ENCODE measurements around the gene REX1BD. TPM values are rescaled to one million over a fixed set of nuclear protein-coding genes. Genes with fewer than 3 reads are reported as not detected.

Gene REX1BD
- total RNA-seq, 1 experiment from 2014 or later = 61.4 TPM

DNA sequence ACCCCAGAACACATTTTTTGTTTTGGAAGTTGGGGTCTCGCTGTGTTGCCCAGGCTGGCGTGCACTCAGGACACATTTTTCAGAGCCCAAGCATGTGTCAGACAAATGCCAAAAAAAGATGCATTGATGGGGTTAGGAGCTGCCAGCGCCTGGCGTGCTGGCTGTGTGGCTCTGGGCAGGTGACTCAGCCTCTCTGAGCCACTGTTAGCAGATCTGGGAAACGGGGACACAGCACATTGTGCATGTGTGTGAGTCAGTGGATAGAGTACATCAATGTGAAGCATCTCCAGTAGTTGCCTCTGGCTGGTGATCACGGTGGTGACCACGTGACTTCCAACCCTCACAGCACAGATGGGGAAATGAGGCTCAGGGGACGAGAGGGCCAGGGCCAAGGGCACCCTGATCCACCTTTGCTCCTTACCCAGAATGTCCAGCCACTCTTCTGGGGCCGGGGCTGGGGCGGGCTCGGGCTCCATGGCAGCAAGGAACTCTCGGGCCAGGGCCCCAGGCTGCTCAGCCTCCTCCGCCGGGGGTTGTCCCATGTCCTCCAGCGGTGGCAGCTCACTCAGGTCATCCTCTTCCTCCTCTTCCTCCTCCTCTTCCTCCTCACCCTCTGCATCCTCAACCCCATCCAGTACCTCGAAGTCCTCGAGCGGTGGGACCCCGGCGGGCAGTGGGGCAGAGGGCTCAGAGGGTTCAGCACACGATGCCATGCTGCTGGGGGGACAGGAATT is 47.2 kb upstream of the REX1BD start:
- POLR2A ChIA-PET (ENCODE audit: low non-redundant PET) = no interaction called here
- intact Hi-C loops (cut with micrococcal nuclease; ENCODE audit: unreplicated experiment) = no loop called here
- DNase-seq (ENCODE audit: low spot score) = no peak
- Histone ChIP-seq H3K9me3 (ENCODE audit: low read depth, low read length, poor library complexity, severe bottlenecking) (no peaks in the 10 kb centered on the region), H3K4me3 (ENCODE audit: low read depth, low read length, poor library complexity, severe bottlenecking) (peak overlapping the region; percentile 56), H3K27ac (ENCODE audit: low read depth, low read length, poor library complexity, severe bottlenecking) (no peak overlapping the region), H3K27me3 (replicated peaks; ENCODE audit: insufficient read depth, low read depth, low read length, poor library complexity) (no peaks in the 10 kb centered on the region), H3K4me1 (ENCODE audit: insufficient read depth, low read length, poor library complexity, severe bottlenecking) (peaks cover 10% of the 10 kb centered on the region), H3K36me3 (ENCODE audit: insufficient read depth, low read length, poor library complexity, severe bottlenecking) (peaks cover 46% of the 10 kb centered on the region)
- no peak for TF ChIP-seq EZH2 (IDR thresholded peaks at IDR 0.05; ENCODE audit: borderline replicate concordance, low read depth, low read length, poor library complexity, severe bottlenecking)
- CTCF ChIA-PET = no interaction called here
- BruUV-seq (replicated peaks) = no TSS peak

DNA sequence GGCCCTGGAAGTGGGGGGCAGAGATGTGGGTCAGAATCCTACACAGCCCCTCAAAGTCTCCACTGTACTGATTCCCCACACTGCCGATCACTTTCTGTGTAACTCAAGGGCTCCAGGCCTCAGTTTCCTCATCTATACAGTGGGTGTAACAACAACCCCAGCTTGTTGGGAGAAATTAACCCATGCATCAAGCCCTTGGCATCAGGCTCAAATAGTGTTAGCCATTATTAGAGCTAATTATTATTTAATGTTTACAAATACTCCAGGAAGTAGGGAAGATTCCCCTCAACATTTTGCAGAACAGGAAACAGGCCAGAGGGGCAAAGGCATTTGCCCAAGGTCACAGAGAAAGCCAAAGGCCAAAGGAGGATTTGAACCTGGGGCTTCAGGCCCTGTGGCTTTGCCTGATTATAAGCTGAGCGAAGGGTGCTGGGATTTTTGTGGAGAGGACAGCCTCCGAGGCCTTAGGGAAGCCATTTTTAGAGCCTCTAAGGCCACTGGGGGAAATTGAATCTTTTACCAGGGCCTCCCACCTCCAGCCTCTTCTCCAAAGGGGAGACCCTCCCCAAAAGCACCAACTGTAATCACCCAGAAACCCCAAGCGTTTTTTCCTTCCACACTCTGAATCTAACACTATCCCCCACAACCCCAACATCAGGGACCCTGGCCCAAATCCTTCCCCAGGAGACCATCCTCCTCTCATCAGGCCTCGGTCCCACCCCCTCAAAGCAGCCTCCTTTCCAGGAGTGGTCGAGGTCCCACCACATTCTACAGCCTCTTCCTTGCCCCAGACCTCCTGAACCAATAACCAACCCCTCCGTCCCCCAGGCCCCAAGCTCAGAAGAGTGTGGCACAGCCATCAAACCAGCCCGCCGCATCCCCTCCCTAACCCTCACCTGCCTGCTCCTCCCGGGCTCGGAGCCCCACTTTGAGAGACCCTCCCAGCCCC is 46.3 kb upstream of the REX1BD start:
- H3K4me1 ChIP-seq (ENCODE audit: insufficient read depth, low read length, poor library complexity, severe bottlenecking) = peaks cover 10% of the 10 kb centered on the region
- DNase-seq (ENCODE audit: low spot score) = no peak
- peak overlapping the region; percentile 72 for H3K27ac ChIP-seq (ENCODE audit: low read depth, low read length, poor library complexity, severe bottlenecking)
- no peaks in the 10 kb centered on the region for H3K27me3 ChIP-seq (replicated peaks; ENCODE audit: insufficient read depth, low read depth, low read length, poor library complexity)
- BruUV-seq (replicated peaks) = no TSS peak
- intact Hi-C loops (cut with micrococcal nuclease; ENCODE audit: unreplicated experiment) = no loop called here
- ChIA-PET POLR2A (ENCODE audit: low non-redundant PET) (no interaction called here), CTCF (no interaction called here)
- H3K36me3 ChIP-seq (ENCODE audit: insufficient read depth, low read length, poor library complexity, severe bottlenecking) = peaks cover 39% of the 10 kb centered on the region
- no peak for TF ChIP-seq EZH2 (IDR thresholded peaks at IDR 0.05; ENCODE audit: borderline replicate concordance, low read depth, low read length, poor library complexity, severe bottlenecking)
- TF ChIP-seq, protein P1, sequence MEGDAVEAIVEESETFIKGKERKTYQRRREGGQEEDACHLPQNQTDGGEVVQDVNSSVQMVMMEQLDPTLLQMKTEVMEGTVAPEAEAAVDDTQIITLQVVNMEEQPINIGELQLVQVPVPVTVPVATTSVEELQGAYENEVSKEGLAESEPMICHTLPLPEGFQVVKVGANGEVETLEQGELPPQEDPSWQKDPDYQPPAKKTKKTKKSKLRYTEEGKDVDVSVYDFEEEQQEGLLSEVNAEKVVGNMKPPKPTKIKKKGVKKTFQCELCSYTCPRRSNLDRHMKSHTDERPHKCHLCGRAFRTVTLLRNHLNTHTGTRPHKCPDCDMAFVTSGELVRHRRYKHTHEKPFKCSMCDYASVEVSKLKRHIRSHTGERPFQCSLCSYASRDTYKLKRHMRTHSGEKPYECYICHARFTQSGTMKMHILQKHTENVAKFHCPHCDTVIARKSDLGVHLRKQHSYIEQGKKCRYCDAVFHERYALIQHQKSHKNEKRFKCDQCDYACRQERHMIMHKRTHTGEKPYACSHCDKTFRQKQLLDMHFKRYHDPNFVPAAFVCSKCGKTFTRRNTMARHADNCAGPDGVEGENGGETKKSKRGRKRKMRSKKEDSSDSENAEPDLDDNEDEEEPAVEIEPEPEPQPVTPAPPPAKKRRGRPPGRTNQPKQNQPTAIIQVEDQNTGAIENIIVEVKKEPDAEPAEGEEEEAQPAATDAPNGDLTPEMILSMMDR (conservative IDR thresholded peaks at IDR 0.05; ENCODE audit: low read depth, low read length) = no peak
- H3K9me3 ChIP-seq (ENCODE audit: low read depth, low read length, poor library complexity, severe bottlenecking) = no peaks in the 10 kb centered on the region
- H3K4me3 ChIP-seq (ENCODE audit: low read depth, low read length, poor library complexity, severe bottlenecking) = peak overlapping the region; percentile 56

DNA sequence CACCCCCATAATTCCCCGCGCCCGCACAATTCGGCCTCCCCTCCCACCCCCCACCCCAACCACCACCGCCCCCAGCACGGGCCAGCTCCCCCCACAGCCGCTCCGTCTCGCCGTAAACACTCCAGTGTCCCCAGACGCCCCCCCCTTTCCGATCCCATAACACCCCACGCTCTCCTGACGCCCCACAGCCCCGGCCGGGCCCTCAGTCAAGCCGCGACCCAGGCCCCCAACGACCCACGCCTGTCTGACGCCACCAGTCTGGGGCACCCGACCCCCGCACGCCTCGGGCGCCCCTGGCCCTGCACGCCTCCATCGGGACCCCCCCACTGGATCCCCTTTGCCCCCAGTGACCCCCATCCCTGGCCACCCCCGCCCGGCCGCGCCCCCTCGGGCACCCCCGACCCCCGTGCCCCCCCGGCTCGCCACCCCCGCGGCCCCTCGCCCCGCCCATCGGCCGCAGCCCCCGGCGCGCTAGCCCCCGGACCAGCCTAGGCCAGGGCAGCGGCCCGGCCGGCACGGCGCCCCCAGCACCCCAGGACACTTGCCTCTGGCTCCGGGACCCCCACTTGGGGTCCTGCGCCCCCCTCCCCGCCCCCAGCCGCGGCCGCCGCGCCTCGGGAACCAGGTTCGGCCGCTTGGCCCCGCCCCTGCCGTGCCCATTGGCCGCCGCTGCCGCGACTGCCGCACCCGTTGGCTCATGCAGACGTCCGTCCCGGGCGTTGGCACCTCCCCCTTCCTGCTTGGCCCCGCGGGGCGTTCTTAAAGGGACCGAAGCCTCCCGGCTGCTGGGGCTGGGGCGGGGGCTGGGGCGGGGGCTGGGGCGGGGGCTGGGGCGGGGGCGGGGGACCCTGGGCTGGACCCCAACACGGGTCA is 45.4 kb upstream of the REX1BD start, which contains the start of gene FKBP8:
Gene FKBP8, minus strand, starts transcription at position 633 of the 873 bp plus-strand sequence. CDS start 1,603 bp downstream, outside the sequence.
- no TSS peak for BruUV-seq (replicated peaks)
- POLR2A ChIA-PET (ENCODE audit: low non-redundant PET) = no interaction called here
- intact Hi-C loops (cut with micrococcal nuclease; ENCODE audit: unreplicated experiment) = no loop called here
- Histone ChIP-seq H3K4me1 (ENCODE audit: insufficient read depth, low read length, poor library complexity, severe bottlenecking) (peaks cover 10% of the 10 kb centered on the region), H3K27ac (ENCODE audit: low read depth, low read length, poor library complexity, severe bottlenecking) (peak within 1 kb of the TSS; percentile 72), H3K27me3 (replicated peaks; ENCODE audit: insufficient read depth, low read depth, low read length, poor library complexity) (no peaks in the 10 kb centered on the region), H3K4me3 (ENCODE audit: low read depth, low read length, poor library complexity, severe bottlenecking) (peak within 1 kb of the TSS; percentile 56), H3K9me3 (ENCODE audit: low read depth, low read length, poor library complexity, severe bottlenecking) (no peaks in the 10 kb centered on the region), H3K36me3 (ENCODE audit: insufficient read depth, low read length, poor library complexity, severe bottlenecking) (peaks cover 29% of the 10 kb centered on the region)
- TF ChIP-seq, protein P1 (conservative IDR thresholded peaks at IDR 0.05; ENCODE audit: low read depth, low read length) = no peak
- TF ChIP-seq EZH2 (IDR thresholded peaks at IDR 0.05; ENCODE audit: borderline replicate concordance, low read depth, low read length, poor library complexity, severe bottlenecking) = no peak
- DNase-seq (ENCODE audit: low spot score) = peak; percentile 94
- CTCF ChIA-PET = interaction anchor here (0.5 kb wide), 1 partner anchor 15 kb away, joined by 6 read pairs; no protein-coding TSS in a partner anchor
